HL-60 (cell line): ENCODE measurements around the gene CT83.

Experiments used
- DNase-seq, 2 experiments: peaks; one replicate each; pipeline ENCODE4 v3.0.0-alpha.2; 2010 to 2020; ENCODE audit warnings: low read depth in 1 of 2, low spot score in 1 of 2
- H3K27ac ChIP-seq: fragments of 250-450 bp; sonication (Bioruptor Pico); replicated peaks from 2 replicates; pipeline ENCODE4 v1.5.1; 2020; ENCODE audit warnings: mild to moderate bottlenecking, moderate library complexity
- H3K27me3 ChIP-seq: fragments of 250-450 bp; sonication (Bioruptor Pico); 2 replicates; pipeline ENCODE4 v1.5.1; 2021; ENCODE audit warnings: mild to moderate bottlenecking, moderate library complexity; ENCODE audit not compliant: insufficient read depth, poor library complexity, severe bottlenecking
- H3K4me3 ChIP-seq: replicated peaks from 2 replicates; pipeline ENCODE4 v1.5.1; 2011; ENCODE audit warnings: mild to moderate bottlenecking, control low read depth, low read length; ENCODE audit not compliant: insufficient read depth
- GABPA ChIP-seq: IDR thresholded peaks from 2 replicates; pipeline ENCODE4 v1.6.1; 2012; ENCODE audit warnings: low read depth
- POLR2AphosphoS5 ChIP-seq: IDR thresholded peaks from 2 replicates; pipeline ENCODE4 v1.6.1; 2012; ENCODE audit warnings: low read depth
- SPI1 ChIP-seq: IDR thresholded peaks from 2 replicates; pipeline ENCODE4 v1.6.1; 2012; ENCODE audit warnings: low read depth, mild to moderate bottlenecking, borderline replicate concordance
- TF ChIP-seq, protein P1 (sequence below): IDR thresholded peaks from one replicate; pipeline ENCODE4 v1.5.1; 2011; ENCODE audit warnings: low read length, control low read depth, inconsistent platforms; ENCODE audit not compliant: insufficient read depth
- TF ChIP-seq, protein P2 (sequence below): IDR thresholded peaks from 2 replicates; pipeline ENCODE4 v1.6.1; 2012; ENCODE audit warnings: low read depth; ENCODE audit not compliant: insufficient replicate concordance

CT83 gene

DNA sequence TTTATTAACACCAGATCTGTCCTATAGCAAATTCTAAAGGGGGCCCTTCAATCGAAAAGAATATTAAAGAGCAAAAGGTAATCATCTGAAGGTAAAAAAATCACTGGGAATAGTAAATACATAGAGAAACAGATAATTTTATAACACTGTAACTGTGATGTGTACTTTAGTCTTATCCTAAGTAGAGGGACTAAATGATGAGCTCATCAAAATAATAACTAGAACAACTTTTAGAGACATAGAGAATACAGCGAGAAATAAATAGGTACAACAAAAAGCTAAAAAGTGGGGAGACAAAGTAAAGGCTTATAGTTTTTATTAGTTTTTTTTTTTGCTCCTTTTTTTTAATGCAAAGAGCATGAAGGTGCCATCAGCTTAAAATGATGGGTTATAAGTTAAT is 17.3 kb upstream of the CT83 start:
- no peak for DNase-seq
- TF ChIP-seq SPI1: no peak
- no peak for TF ChIP-seq POLR2AphosphoS5
- TF ChIP-seq, protein P1, sequence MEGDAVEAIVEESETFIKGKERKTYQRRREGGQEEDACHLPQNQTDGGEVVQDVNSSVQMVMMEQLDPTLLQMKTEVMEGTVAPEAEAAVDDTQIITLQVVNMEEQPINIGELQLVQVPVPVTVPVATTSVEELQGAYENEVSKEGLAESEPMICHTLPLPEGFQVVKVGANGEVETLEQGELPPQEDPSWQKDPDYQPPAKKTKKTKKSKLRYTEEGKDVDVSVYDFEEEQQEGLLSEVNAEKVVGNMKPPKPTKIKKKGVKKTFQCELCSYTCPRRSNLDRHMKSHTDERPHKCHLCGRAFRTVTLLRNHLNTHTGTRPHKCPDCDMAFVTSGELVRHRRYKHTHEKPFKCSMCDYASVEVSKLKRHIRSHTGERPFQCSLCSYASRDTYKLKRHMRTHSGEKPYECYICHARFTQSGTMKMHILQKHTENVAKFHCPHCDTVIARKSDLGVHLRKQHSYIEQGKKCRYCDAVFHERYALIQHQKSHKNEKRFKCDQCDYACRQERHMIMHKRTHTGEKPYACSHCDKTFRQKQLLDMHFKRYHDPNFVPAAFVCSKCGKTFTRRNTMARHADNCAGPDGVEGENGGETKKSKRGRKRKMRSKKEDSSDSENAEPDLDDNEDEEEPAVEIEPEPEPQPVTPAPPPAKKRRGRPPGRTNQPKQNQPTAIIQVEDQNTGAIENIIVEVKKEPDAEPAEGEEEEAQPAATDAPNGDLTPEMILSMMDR: no peak
- TF ChIP-seq, protein P2, sequence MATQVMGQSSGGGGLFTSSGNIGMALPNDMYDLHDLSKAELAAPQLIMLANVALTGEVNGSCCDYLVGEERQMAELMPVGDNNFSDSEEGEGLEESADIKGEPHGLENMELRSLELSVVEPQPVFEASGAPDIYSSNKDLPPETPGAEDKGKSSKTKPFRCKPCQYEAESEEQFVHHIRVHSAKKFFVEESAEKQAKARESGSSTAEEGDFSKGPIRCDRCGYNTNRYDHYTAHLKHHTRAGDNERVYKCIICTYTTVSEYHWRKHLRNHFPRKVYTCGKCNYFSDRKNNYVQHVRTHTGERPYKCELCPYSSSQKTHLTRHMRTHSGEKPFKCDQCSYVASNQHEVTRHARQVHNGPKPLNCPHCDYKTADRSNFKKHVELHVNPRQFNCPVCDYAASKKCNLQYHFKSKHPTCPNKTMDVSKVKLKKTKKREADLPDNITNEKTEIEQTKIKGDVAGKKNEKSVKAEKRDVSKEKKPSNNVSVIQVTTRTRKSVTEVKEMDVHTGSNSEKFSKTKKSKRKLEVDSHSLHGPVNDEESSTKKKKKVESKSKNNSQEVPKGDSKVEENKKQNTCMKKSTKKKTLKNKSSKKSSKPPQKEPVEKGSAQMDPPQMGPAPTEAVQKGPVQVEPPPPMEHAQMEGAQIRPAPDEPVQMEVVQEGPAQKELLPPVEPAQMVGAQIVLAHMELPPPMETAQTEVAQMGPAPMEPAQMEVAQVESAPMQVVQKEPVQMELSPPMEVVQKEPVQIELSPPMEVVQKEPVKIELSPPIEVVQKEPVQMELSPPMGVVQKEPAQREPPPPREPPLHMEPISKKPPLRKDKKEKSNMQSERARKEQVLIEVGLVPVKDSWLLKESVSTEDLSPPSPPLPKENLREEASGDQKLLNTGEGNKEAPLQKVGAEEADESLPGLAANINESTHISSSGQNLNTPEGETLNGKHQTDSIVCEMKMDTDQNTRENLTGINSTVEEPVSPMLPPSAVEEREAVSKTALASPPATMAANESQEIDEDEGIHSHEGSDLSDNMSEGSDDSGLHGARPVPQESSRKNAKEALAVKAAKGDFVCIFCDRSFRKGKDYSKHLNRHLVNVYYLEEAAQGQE: no peak
- no peak for TF ChIP-seq GABPA
- Histone ChIP-seq H3K27me3 (no peaks in the 10 kb centered on the region), H3K27ac (no peak overlapping the region), H3K4me3 (no peak overlapping the region)

DNA sequence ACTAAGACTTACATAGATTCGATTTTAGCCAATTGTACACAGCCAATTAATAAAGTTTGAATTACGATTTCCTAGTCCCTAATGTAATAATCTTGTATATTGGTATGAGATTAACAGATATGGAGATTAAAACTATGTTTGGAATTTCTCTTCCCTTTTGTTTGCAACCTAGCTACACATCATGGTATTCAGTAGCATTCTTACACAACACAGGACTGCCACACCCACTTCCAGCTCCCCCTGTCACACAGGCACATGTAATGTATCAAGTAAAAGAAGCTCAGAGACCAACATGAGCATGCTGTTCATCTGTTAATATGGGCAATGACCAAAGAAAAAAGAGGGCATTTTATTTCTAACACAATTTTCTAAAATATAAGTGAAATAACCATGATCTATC is 13.6 kb downstream of the CT83 start:
- no peak overlapping the region for H3K27ac ChIP-seq
- no peak for DNase-seq
- TF ChIP-seq POLR2AphosphoS5 (no peak), SPI1 (no peak), GABPA (no peak)
- TF ChIP-seq, protein P2: no peak
- TF ChIP-seq, protein P1: no peak
- no peak overlapping the region for H3K4me3 ChIP-seq
- H3K27me3 ChIP-seq: no peaks in the 10 kb centered on the region

DNA sequence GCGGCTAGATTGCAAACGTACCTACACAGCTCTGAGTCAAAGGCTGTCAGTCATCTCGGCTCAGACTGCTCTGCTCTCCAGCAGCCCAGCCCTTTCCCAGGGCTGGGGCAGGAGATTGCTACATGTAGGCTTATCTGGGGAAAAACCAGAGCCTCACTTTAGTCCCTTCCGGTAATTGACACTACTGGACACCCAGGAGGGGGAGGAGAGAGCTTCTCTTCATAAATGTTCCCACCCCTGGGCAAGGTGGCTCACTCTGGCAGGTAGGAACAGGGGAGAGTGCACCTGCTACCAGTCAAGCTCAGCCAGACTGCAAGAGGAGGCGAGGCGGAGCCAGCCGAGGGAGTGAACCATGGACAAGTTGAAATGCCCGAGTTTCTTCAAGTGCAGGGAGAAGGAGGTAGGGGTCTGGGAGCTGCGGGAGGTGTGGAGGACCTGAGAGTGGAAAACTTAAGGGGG is 26.4 kb downstream of the CT83 start, which contains the start of gene SLC6A14:
SLC6A14 (plus strand) TSS at position 249 of the 459 bp plus-strand sequence; CDS start at position 353, 104 bp downstream.
- H3K27ac ChIP-seq: no peak within 1 kb of the TSS
- no peak within 1 kb of the TSS for H3K4me3 ChIP-seq
- no peaks in the 10 kb centered on the region for H3K27me3 ChIP-seq
- DNase-seq: no peak
- TF ChIP-seq POLR2AphosphoS5 (no peak), SPI1 (no peak), GABPA (no peak)
- TF ChIP-seq, protein P2: no peak
- TF ChIP-seq, protein P1: no peak
